HepG2 (cell line): ENCODE measurements around the gene ST8SIA3. TPM values are rescaled to one million over a fixed set of nuclear protein-coding genes. Genes with fewer than 3 reads are reported as not detected.

Source experiments
- ATAC-seq: fragments of 200-7000 bp; cut with Tn5 transposase; 3 replicates; pipeline ENCODE4 v1.9.1; 2020; ENCODE audit warnings: mild to moderate bottlenecking, moderate library complexity
- BruUV-seq: library from RNA; stranded (reverse); fragments of 400-500 nt; replicated peaks from 2 replicates; lab custom pipeline; 2021; lab: Mats Ljungman, UMichigan
- CTCF ChIA-PET: fragments of 300-600 bp; formaldehyde crosslinking; extraction: SDS; loops from one replicate; lab custom pipeline; 2021; ENCODE audit warnings: low total read pairs, inconsistent platforms, low intra/inter-chr PET ratio; lab: Yijun Ruan, JAX
- POLR2A ChIA-PET: fragments of 350-600 bp; sonication (Branson Sonifier 250); formaldehyde crosslinking; loops from one replicate; lab custom pipeline; 2020; ENCODE audit warnings: antibody characterized with exemption, inconsistent platforms; lab: Yijun Ruan, JAX
- DNase-seq: peaks from one replicate; pipeline ENCODE4 v3.0.0-alpha.2; 2015; ENCODE audit warnings: low spot score
- FAIRE-seq: peaks from 3 replicates; lab custom pipeline; 2011; peaks lifted over from hg19 to GRCh38; lab: Jason Lieb, UNC
- H2AFZ ChIP-seq: one replicate; pipeline ENCODE4 v1.6.1; 2011; ENCODE audit warnings: low read length, inconsistent platforms
- H3K27ac ChIP-seq: fragments of 300-600 bp; 3 replicates; pipeline ENCODE4 v1.8.0; 2011; ENCODE audit warnings: mixed run types, mild to moderate bottlenecking, mixed read lengths, low read length, inconsistent platforms; ENCODE audit not compliant: insufficient read depth; ENCODE audit errors: extremely low read length
- H3K27me3 ChIP-seq, 2 experiments: fragments of 200-600 bp in 1 of 2; 2 replicates in 1 of 2; 3 replicates in 1 of 2; pipeline versions ENCODE4 v1.6.0 to v1.8.0; 2011; ENCODE audit warnings: low read length in 2 of 2, mild to moderate bottlenecking in 2 of 2, moderate library complexity in 2 of 2, inconsistent platforms in 1 of 2; ENCODE audit not compliant: insufficient read depth in 2 of 2, control insufficient read depth in 1 of 2
- H3K36me3 ChIP-seq, 2 experiments: fragments of 200-600 bp in 1 of 2; replicated peaks in 1 of 2; 2 replicates in 1 of 2; 3 replicates in 1 of 2; pipeline versions ENCODE4 v1.5.1 to v1.8.0; 2011; ENCODE audit warnings: low read length in 2 of 2, inconsistent platforms in 1 of 2; ENCODE audit not compliant: insufficient read depth in 2 of 2, control insufficient read depth in 1 of 2
- H3K4me1 ChIP-seq: 2 replicates; pipeline ENCODE4 v1.5.1; 2012; ENCODE audit warnings: low read length, inconsistent platforms; ENCODE audit not compliant: insufficient read depth
- H3K4me2 ChIP-seq: 2 replicates; pipeline ENCODE4 v1.6.0; 2011; ENCODE audit warnings: low read depth, low read length, inconsistent platforms
- H3K4me3 ChIP-seq, 3 experiments: fragments of 200-600 bp in 1 of 3; sonication (generic), shearing (Covaris generic) in 1 of 3; replicated peaks in 1 of 3; 2 replicates each; pipeline ENCODE4 v1.5.1; 2011 to 2016; ENCODE audit warnings: low read length in 3 of 3, inconsistent platforms in 2 of 3, low read depth in 2 of 3, mild to moderate bottlenecking in 2 of 3, control low read depth in 1 of 3, mixed read lengths in 1 of 3; ENCODE audit not compliant: insufficient read depth in 1 of 3
- H3K79me2 ChIP-seq: one replicate; pipeline ENCODE4 v1.6.1; 2011; ENCODE audit warnings: low read length, inconsistent platforms; ENCODE audit not compliant: insufficient read depth
- H3K9ac ChIP-seq: 2 replicates; pipeline ENCODE4 v1.6.0; 2011; ENCODE audit warnings: mild to moderate bottlenecking, low read depth, low read length, inconsistent platforms; ENCODE audit not compliant: insufficient read depth
- H3K9me3 ChIP-seq: 2 replicates; pipeline ENCODE4 v1.5.1; 2012; ENCODE audit warnings: mild to moderate bottlenecking, low read length
- H4K20me1 ChIP-seq: 2 replicates; pipeline ENCODE4 v1.6.0; 2011; ENCODE audit warnings: inconsistent platforms, mild to moderate bottlenecking, low read length, moderate library complexity; ENCODE audit not compliant: insufficient read depth
- BCL6 ChIP-seq: IDR thresholded peaks from 2 replicates; pipeline ENCODE4 v1.6.1; 2016; ENCODE audit warnings: missing genetic modification reagents, missing compliant biosample characterization
- CAMTA2 ChIP-seq: sonication (generic); formaldehyde crosslinking; IDR thresholded peaks from 2 replicates; pipeline ENCODE4 v1.4.0; 2020; ENCODE audit warnings: mild to moderate bottlenecking, missing genetic modification reagents, borderline replicate concordance
- FOXK1 ChIP-seq: sonication (generic); formaldehyde crosslinking; IDR thresholded peaks from 2 replicates; pipeline ENCODE4 v1.4.0; 2020; ENCODE audit warnings: low read depth, missing genetic modification reagents, borderline replicate concordance
- FOXO1 ChIP-seq: sonication (generic); formaldehyde crosslinking; IDR thresholded peaks from 2 replicates; pipeline ENCODE4 v1.4.0; 2020; ENCODE audit warnings: missing genetic modification reagents
- GLI4 ChIP-seq: sonication (generic); formaldehyde crosslinking; IDR thresholded peaks from 2 replicates; pipeline ENCODE4 v1.5.1; 2020; ENCODE audit warnings: missing genetic modification reagents, mild to moderate bottlenecking, moderate library complexity, borderline replicate concordance
- HDAC6 ChIP-seq: fragments of 200-600 bp; sonication (generic); IDR thresholded peaks from 2 replicates; pipeline ENCODE4 v1.7.0; 2017; ENCODE audit warnings: mild to moderate bottlenecking, antibody characterized with exemption, low read length, low read depth
- MAFG ChIP-seq: sonication (generic); formaldehyde crosslinking; IDR thresholded peaks from 2 replicates; pipeline ENCODE4 v1.5.1; 2020; ENCODE audit warnings: mild to moderate bottlenecking, missing genetic modification reagents
- NFIC ChIP-seq: IDR thresholded peaks from 2 replicates; pipeline ENCODE4 v1.6.1; 2012; ENCODE audit warnings: mild to moderate bottlenecking, low read length, inconsistent platforms
- PAX8 ChIP-seq: sonication (generic); formaldehyde crosslinking; IDR thresholded peaks from 2 replicates; pipeline ENCODE4 v1.8.0; 2022; ENCODE audit warnings: mild to moderate bottlenecking, missing genetic modification reagents, borderline replicate concordance
- PHF5A ChIP-seq: IDR thresholded peaks from one replicate; pipeline ENCODE4 v1.6.1; 2018; ENCODE audit warnings: low read depth, missing genetic modification reagents; ENCODE audit not compliant: unreplicated experiment
- SIN3A ChIP-seq: IDR thresholded peaks from 2 replicates; pipeline ENCODE4 v1.6.1; 2011; ENCODE audit warnings: low read depth, mild to moderate bottlenecking, control low read depth, low read length, borderline replicate concordance
- ZBTB3 ChIP-seq: sonication (generic); formaldehyde crosslinking; IDR thresholded peaks from 2 replicates; pipeline ENCODE4 v1.4.0; 2020; ENCODE audit warnings: low read depth, mild to moderate bottlenecking, moderate library complexity, missing genetic modification reagents, borderline replicate concordance
- ZBTB7B ChIP-seq: sonication (generic); formaldehyde crosslinking; IDR thresholded peaks from 2 replicates; pipeline ENCODE4 v1.4.0; 2020; ENCODE audit warnings: missing genetic modification reagents
- ZNF232 ChIP-seq: sonication (generic); formaldehyde crosslinking; IDR thresholded peaks from 2 replicates; pipeline ENCODE4 v1.4.0; 2020; ENCODE audit warnings: missing genetic modification reagents, borderline replicate concordance
- ZNF329 ChIP-seq: sonication (generic); formaldehyde crosslinking; IDR thresholded peaks from 2 replicates; pipeline ENCODE4 v1.9.0; 2021; ENCODE audit warnings: low read depth, mild to moderate bottlenecking, missing genetic modification reagents
- ZNF772 ChIP-seq: sonication (generic); formaldehyde crosslinking; IDR thresholded peaks from 2 replicates; pipeline ENCODE4 v1.5.0; 2020; ENCODE audit warnings: mild to moderate bottlenecking, missing genetic modification reagents
- ZNF891 ChIP-seq: sonication (generic); formaldehyde crosslinking; IDR thresholded peaks from 2 replicates; pipeline ENCODE4 v1.5.0; 2020; ENCODE audit warnings: mild to moderate bottlenecking, missing genetic modification reagents
- ZSCAN20 ChIP-seq: sonication (generic); formaldehyde crosslinking; IDR thresholded peaks from 2 replicates; pipeline ENCODE4 v1.4.0; 2020; ENCODE audit warnings: missing genetic modification reagents, mild to moderate bottlenecking, borderline replicate concordance
- WGBS: methylation state at CpG from one replicate; pipeline ENCODE4 v1.1.6; 2017; ENCODE audit warnings: low lambda C conversion rate; 5-methylcytosine and 5-hydroxymethylcytosine counted together
- in situ Hi-C: cut with HindIII; loops from 2 replicates; pipeline ENCODE4 v1.10.0; 2017; ENCODE audit warnings: low pct_unique_long_range_greater_than_20kb; ENCODE audit not compliant: extremely low pct_ligation_motif_present
- intact Hi-C: fragments of 100-400 bp; cut with micrococcal nuclease; formaldehyde crosslinking; loops from one replicate; pipeline ENCODE4 v1.10.0; 2022; ENCODE audit not compliant: unreplicated experiment
- polyA plus RNA-seq, 8 experiments: library from polyadenylated mRNA; depleted of rRNA in 3 of 8; stranded (reverse) in 7 of 8; unstranded in 1 of 8; fragments of >200 nt; fragmentation: Illumina TruSeq in 4 of 8; extraction: Trizol in 4 of 8; gene quantifications; 2 replicates each; pipeline versions ENCODE4 v1.2.1 to v1.2.3, GENCODE V29; 2011 to 2016; ENCODE audit warnings: low read depth in 4 of 8, missing spikeins in 1 of 8, mixed read lengths in 1 of 8; ENCODE audit not compliant: insufficient read depth in 1 of 8
- total RNA-seq, 5 experiments: library from RNA; depleted of rRNA; stranded (reverse); fragments of >200 nt; fragmentation: Illumina TruSeq; extraction: Trizol; gene quantifications; 2 replicates each; pipeline ENCODE4 v1.2.3, GENCODE V29; 2016; ENCODE audit warnings: low read depth in 1 of 5
- TF ChIP-seq, protein P1 (sequence below): IDR thresholded peaks from 2 replicates; pipeline ENCODE4 v1.6.1; 2012; ENCODE audit warnings: low read length, improper control_type of control experiment
- TF ChIP-seq, protein P2 (sequence below): sonication (generic); formaldehyde crosslinking; IDR thresholded peaks from 2 replicates; pipeline ENCODE4 v1.9.0; 2021; ENCODE audit warnings: missing genetic modification reagents, borderline replicate concordance

Gene ST8SIA3
- total and polyA plus RNA-seq, 2 of the 13 experiments (the other 11 are each of a cell fraction or from before 2014, with no cell fraction given) = not detected

DNA sequence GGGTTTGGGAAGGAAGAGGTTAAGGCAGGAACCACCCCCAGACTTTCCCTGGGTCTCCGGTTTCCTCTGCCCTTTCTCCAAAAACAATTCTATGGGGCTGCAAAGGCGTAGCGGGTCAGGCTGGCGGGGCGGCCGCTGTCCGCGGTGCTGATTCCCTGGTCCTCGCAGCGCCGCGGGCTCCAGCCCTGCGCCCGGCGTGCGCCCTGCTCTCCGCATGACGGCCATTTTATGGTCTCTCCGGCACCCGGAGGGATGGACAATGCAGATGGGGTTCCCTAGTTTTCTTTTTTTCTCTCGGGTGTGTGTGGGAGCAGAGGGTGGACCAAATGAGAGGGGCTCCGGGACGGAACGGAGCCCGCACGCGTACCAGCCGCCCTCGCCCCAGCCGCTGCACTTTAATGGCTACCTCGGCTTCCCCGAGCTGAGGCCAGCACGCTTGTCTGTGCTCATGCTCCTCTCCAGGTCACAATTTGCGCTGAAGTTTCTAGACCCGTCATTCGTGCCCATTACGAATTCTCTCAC lies 1.6 kb downstream of the ST8SIA3 start:
- H4K20me1 ChIP-seq = no peaks in the 10 kb centered on the region
- no peak overlapping the region for H3K27ac ChIP-seq
- H2AFZ ChIP-seq = no peak overlapping the region
- peak; percentile 2 for DNase-seq
- no peaks in the 10 kb centered on the region for H3K79me2 ChIP-seq
- POLR2A ChIA-PET = no interaction called here
- intact Hi-C loops = no loop called here
- peak; percentile 97 for ATAC-seq
- no peak overlapping the region for H3K4me3 ChIP-seq
- no peak overlapping the region for H3K9ac ChIP-seq
- CTCF ChIA-PET = no interaction called here
- no peak overlapping the region for H3K4me2 ChIP-seq
- H3K36me3 ChIP-seq = no peaks in the 10 kb centered on the region
- H3K27me3 ChIP-seq = peaks cover 0 to 16% of the 10 kb centered on the region in 2 experiments; a peak in 3 of 5 replicates
- no TSS peak for BruUV-seq
- 40% methylated on average over 30 of the region's 37 CpGs for WGBS
- FAIRE-seq = no peak
- no peaks in the 10 kb centered on the region for H3K9me3 ChIP-seq
- in situ Hi-C loops = no loop called here
- H3K4me1 ChIP-seq = 0 out of 2 replicates have a peak, but pooled peaks cover under 1% of the 10 kb centered on the region
- TF ChIP-seq ZBTB7B (no peak), FOXO1 (CRISPR knock-in tag) (0 out of 2 replicates have a peak, but pooled peaks have one; percentile 43), SIN3A (no peak), CAMTA2 (CRISPR knock-in tag) (no peak), ZNF891 (CRISPR knock-in tag) (peak; percentile 89; the same call in 1 of the 2 replicates), ZSCAN20 (CRISPR knock-in tag) (no peak), ZNF772 (CRISPR knock-in tag) (peak; percentile 66; the same call in 1 of the 2 replicates), PHF5A (CRISPR knock-in tag) (no peak), BCL6 (peak; percentile 48; the same call in 1 of the 2 replicates), PAX8 (CRISPR knock-in tag) (no peak), ZNF232 (peak; percentile 94; the same call in 1 of the 2 replicates), GLI4 (no peak), FOXK1 (CRISPR knock-in tag) (peak; percentile 36; the same call in 1 of the 2 replicates), HDAC6 (no peak), ZNF329 (no peak), NFIC (no peak), ZBTB3 (CRISPR knock-in tag) (no peak; the same call in 1 of the 2 replicates), MAFG (CRISPR knock-in tag) (no peak)
- TF ChIP-seq, protein P1, sequence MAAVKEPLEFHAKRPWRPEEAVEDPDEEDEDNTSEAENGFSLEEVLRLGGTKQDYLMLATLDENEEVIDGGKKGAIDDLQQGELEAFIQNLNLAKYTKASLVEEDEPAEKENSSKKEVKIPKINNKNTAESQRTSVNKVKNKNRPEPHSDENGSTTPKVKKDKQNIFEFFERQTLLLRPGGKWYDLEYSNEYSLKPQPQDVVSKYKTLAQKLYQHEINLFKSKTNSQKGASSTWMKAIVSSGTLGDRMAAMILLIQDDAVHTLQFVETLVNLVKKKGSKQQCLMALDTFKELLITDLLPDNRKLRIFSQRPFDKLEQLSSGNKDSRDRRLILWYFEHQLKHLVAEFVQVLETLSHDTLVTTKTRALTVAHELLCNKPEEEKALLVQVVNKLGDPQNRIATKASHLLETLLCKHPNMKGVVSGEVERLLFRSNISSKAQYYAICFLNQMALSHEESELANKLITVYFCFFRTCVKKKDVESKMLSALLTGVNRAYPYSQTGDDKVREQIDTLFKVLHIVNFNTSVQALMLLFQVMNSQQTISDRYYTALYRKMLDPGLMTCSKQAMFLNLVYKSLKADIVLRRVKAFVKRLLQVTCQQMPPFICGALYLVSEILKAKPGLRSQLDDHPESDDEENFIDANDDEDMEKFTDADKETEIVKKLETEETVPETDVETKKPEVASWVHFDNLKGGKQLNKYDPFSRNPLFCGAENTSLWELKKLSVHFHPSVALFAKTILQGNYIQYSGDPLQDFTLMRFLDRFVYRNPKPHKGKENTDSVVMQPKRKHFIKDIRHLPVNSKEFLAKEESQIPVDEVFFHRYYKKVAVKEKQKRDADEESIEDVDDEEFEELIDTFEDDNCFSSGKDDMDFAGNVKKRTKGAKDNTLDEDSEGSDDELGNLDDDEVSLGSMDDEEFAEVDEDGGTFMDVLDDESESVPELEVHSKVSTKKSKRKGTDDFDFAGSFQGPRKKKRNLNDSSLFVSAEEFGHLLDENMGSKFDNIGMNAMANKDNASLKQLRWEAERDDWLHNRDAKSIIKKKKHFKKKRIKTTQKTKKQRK = no peak
- TF ChIP-seq, protein P2, sequence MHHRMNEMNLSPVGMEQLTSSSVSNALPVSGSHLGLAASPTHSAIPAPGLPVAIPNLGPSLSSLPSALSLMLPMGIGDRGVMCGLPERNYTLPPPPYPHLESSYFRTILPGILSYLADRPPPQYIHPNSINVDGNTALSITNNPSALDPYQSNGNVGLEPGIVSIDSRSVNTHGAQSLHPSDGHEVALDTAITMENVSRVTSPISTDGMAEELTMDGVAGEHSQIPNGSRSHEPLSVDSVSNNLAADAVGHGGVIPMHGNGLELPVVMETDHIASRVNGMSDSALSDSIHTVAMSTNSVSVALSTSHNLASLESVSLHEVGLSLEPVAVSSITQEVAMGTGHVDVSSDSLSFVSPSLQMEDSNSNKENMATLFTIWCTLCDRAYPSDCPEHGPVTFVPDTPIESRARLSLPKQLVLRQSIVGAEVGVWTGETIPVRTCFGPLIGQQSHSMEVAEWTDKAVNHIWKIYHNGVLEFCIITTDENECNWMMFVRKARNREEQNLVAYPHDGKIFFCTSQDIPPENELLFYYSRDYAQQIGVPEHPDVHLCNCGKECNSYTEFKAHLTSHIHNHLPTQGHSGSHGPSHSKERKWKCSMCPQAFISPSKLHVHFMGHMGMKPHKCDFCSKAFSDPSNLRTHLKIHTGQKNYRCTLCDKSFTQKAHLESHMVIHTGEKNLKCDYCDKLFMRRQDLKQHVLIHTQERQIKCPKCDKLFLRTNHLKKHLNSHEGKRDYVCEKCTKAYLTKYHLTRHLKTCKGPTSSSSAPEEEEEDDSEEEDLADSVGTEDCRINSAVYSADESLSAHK (CRISPR knock-in tag) = no peak
